ENCODE measurements around the gene CISTR. TPM values are rescaled to one million over a fixed set of nuclear protein-coding genes. Genes with fewer than 3 reads are reported as not detected.

CISTR gene
- total RNA-seq, 1 experiment from 2014 or later: not detected

- H3K27me3 ChIP-seq (replicated peaks; ENCODE audit: insufficient read depth, low read depth, low read length, poor library complexity): peaks cover 3% of the 10 kb centered on the region
- peak; percentile 86 for DNase-seq (ENCODE audit: low spot score)
- no TSS peak for BruUV-seq (replicated peaks)
- no peaks in the 10 kb centered on the region for H3K36me3 ChIP-seq (ENCODE audit: insufficient read depth, low read length, poor library complexity, severe bottlenecking)
- intact Hi-C loops (cut with micrococcal nuclease; ENCODE audit: unreplicated experiment): no loop called here
- TF ChIP-seq EZH2 (IDR thresholded peaks at IDR 0.05; ENCODE audit: borderline replicate concordance, low read depth, low read length, poor library complexity, severe bottlenecking): no peak
- TF ChIP-seq, protein P1, sequence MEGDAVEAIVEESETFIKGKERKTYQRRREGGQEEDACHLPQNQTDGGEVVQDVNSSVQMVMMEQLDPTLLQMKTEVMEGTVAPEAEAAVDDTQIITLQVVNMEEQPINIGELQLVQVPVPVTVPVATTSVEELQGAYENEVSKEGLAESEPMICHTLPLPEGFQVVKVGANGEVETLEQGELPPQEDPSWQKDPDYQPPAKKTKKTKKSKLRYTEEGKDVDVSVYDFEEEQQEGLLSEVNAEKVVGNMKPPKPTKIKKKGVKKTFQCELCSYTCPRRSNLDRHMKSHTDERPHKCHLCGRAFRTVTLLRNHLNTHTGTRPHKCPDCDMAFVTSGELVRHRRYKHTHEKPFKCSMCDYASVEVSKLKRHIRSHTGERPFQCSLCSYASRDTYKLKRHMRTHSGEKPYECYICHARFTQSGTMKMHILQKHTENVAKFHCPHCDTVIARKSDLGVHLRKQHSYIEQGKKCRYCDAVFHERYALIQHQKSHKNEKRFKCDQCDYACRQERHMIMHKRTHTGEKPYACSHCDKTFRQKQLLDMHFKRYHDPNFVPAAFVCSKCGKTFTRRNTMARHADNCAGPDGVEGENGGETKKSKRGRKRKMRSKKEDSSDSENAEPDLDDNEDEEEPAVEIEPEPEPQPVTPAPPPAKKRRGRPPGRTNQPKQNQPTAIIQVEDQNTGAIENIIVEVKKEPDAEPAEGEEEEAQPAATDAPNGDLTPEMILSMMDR (conservative IDR thresholded peaks at IDR 0.05; ENCODE audit: low read depth, low read length): no peak
- no peak overlapping the region for H3K27ac ChIP-seq (ENCODE audit: low read depth, low read length, poor library complexity, severe bottlenecking)
- H3K4me3 ChIP-seq (ENCODE audit: low read depth, low read length, poor library complexity, severe bottlenecking): no peak overlapping the region
- ChIA-PET POLR2A (ENCODE audit: low non-redundant PET) (interaction anchor here (0.5 kb wide), 1 partner anchor 18 kb away, joined by 3 read pairs; no protein-coding TSS in a partner anchor), CTCF (interaction anchor here (0.6 to 1.1 kb wide), 3 partner anchors 9 to 251 kb away, joined by 3 to 17 read pairs (median 4); no protein-coding TSS in a partner anchor)
- peaks cover 30% of the 10 kb centered on the region for H3K4me1 ChIP-seq (ENCODE audit: insufficient read depth, low read length, poor library complexity, severe bottlenecking)
- H3K9me3 ChIP-seq (ENCODE audit: low read depth, low read length, poor library complexity, severe bottlenecking): no peaks in the 10 kb centered on the region
Measured at GRCh38 chr12:53737093-53737808, 14.5 kb downstream of the CISTR start.

DNA sequence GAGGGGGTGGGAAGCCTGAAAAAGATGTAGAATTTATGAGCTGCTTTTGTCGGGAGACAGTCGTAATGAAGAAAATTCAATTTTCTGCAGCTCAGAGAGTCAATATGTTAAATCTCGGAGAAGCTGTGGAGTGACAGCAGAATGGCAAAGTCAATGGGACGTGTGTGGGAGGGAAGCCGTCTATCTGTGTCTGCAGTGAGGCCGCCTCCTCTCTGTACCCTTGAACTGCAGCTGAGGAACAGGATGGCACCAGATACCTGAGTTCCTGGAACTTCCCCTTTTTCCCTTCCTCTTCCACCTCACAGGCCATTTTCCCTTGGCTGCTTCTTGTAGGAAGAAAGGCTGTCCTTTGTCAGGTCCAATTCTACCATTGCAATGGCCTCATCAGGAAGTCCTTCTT, 15.2 kb downstream of the CISTR start:
- Histone ChIP-seq H3K4me1 (ENCODE audit: insufficient read depth, low read length, poor library complexity, severe bottlenecking) (peaks cover 30% of the 10 kb centered on the region), H3K9me3 (ENCODE audit: low read depth, low read length, poor library complexity, severe bottlenecking) (no peaks in the 10 kb centered on the region), H3K27me3 (replicated peaks; ENCODE audit: insufficient read depth, low read depth, low read length, poor library complexity) (peaks cover 3% of the 10 kb centered on the region), H3K4me3 (ENCODE audit: low read depth, low read length, poor library complexity, severe bottlenecking) (no peak overlapping the region), H3K36me3 (ENCODE audit: insufficient read depth, low read length, poor library complexity, severe bottlenecking) (no peaks in the 10 kb centered on the region), H3K27ac (ENCODE audit: low read depth, low read length, poor library complexity, severe bottlenecking) (no peak overlapping the region)
- ChIA-PET POLR2A (ENCODE audit: low non-redundant PET) (no interaction called here), CTCF (interaction anchor here (0.9 to 1.1 kb wide), 2 partner anchors 9 to 34 kb away, joined by 3 to 4 read pairs; no protein-coding TSS in a partner anchor)
- TF ChIP-seq, protein P1 (conservative IDR thresholded peaks at IDR 0.05; ENCODE audit: low read depth, low read length): no peak
- TF ChIP-seq EZH2 (IDR thresholded peaks at IDR 0.05; ENCODE audit: borderline replicate concordance, low read depth, low read length, poor library complexity, severe bottlenecking): no peak
- no peak for DNase-seq (ENCODE audit: low spot score)
- intact Hi-C loops (cut with micrococcal nuclease; ENCODE audit: unreplicated experiment): no loop called here
- no TSS peak for BruUV-seq (replicated peaks)

- ChIA-PET POLR2A (ENCODE audit: low non-redundant PET) (no interaction called here), CTCF (interaction anchor here (0.6 kb wide), 2 partner anchors 9 to 11 kb away, joined by 3 read pairs; no protein-coding TSS in a partner anchor)
- Histone ChIP-seq H3K9me3 (ENCODE audit: low read depth, low read length, poor library complexity, severe bottlenecking) (no peaks in the 10 kb centered on the region), H3K27ac (ENCODE audit: low read depth, low read length, poor library complexity, severe bottlenecking) (no peak overlapping the region), H3K36me3 (ENCODE audit: insufficient read depth, low read length, poor library complexity, severe bottlenecking) (no peaks in the 10 kb centered on the region), H3K4me1 (ENCODE audit: insufficient read depth, low read length, poor library complexity, severe bottlenecking) (peaks cover 30% of the 10 kb centered on the region), H3K27me3 (replicated peaks; ENCODE audit: insufficient read depth, low read depth, low read length, poor library complexity) (peaks cover 3% of the 10 kb centered on the region), H3K4me3 (ENCODE audit: low read depth, low read length, poor library complexity, severe bottlenecking) (no peak overlapping the region)
- intact Hi-C loops (cut with micrococcal nuclease; ENCODE audit: unreplicated experiment): no loop called here
- TF ChIP-seq, protein P1 (conservative IDR thresholded peaks at IDR 0.05; ENCODE audit: low read depth, low read length): no peak
- TF ChIP-seq EZH2 (IDR thresholded peaks at IDR 0.05; ENCODE audit: borderline replicate concordance, low read depth, low read length, poor library complexity, severe bottlenecking): no peak
- no TSS peak for BruUV-seq (replicated peaks)
- no peak for DNase-seq (ENCODE audit: low spot score)
Measured at GRCh38 chr12:53735556-53735955, 16.2 kb downstream of the CISTR start.

Data from A673 (cell line).